GM23338 (cell line): ENCODE results near the gene CCNL1. TPM values are rescaled to one million over a fixed set of nuclear protein-coding genes. Genes with fewer than 3 reads are reported as not detected.

Experiments used
- ATAC-seq: fragments of 200-7000 bp; cut with Tn5 transposase; 3 replicates; pipeline ENCODE4 v1.9.1; 2020
- DNase-seq: peaks from one replicate; pipeline ENCODE4 v3.0.0-alpha.2; 2015; ENCODE audit warnings: low spot score
- H2AFZ ChIP-seq: fragments of 200-600 bp; sonication (generic); 2 replicates; pipeline ENCODE4 v1.8.0; 2016; ENCODE audit warnings: antibody characterized with exemption, mild to moderate bottlenecking, moderate library complexity
- H3F3A ChIP-seq: fragments of 200-600 bp; sonication (generic); replicated peaks from 2 replicates; pipeline ENCODE4 v1.8.0; 2017; ENCODE audit warnings: antibody characterized with exemption, mixed run types, low read depth
- H3K27ac ChIP-seq: fragments of 200-600 bp; sonication (generic); 2 replicates; pipeline ENCODE4 v1.6.1; 2016; ENCODE audit warnings: low read depth
- H3K27me3 ChIP-seq: fragments of 200-600 bp; sonication (generic); 2 replicates; pipeline ENCODE4 v1.8.0; 2016; ENCODE audit warnings: mild to moderate bottlenecking, mixed run types, moderate library complexity; ENCODE audit not compliant: insufficient read depth
- H3K36me3 ChIP-seq: fragments of 200-600 bp; sonication (generic); 2 replicates; pipeline ENCODE4 v1.8.0; 2016; ENCODE audit warnings: mild to moderate bottlenecking; ENCODE audit not compliant: insufficient read depth
- H3K4me1 ChIP-seq: fragments of 200-600 bp; sonication (generic); 2 replicates; pipeline ENCODE4 v1.8.0; 2016; ENCODE audit warnings: mild to moderate bottlenecking, moderate library complexity; ENCODE audit not compliant: insufficient read depth
- H3K4me2 ChIP-seq: fragments of 200-600 bp; sonication (generic); 2 replicates; pipeline ENCODE4 v1.7.1; 2017; ENCODE audit warnings: mixed run types
- H3K4me3 ChIP-seq: fragments of 200-600 bp; sonication (generic); 2 replicates; pipeline ENCODE4 v1.6.1; 2016; ENCODE audit warnings: mixed run types
- H3K79me2 ChIP-seq: fragments of 200-600 bp; sonication (generic); replicated peaks from 2 replicates; pipeline ENCODE4 v1.8.0; 2017; ENCODE audit warnings: mild to moderate bottlenecking; ENCODE audit not compliant: insufficient read depth
- H3K9me2 ChIP-seq: fragments of 200-600 bp; sonication (generic); 2 replicates; pipeline ENCODE4 v1.8.0; 2017; ENCODE audit not compliant: insufficient read depth
- H4K20me1 ChIP-seq: fragments of 200-600 bp; sonication (generic); replicated peaks from 2 replicates; pipeline ENCODE4 v1.8.0; 2017; ENCODE audit warnings: mild to moderate bottlenecking; ENCODE audit not compliant: insufficient read depth
- H3K27ac Mint-ChIP-seq: 2 replicates; pipeline ENCODE4 v1.8.0; 2020; ENCODE audit warnings: inconsistent platforms, mild to moderate bottlenecking, moderate library complexity, mixed read lengths
- H3K27me3 Mint-ChIP-seq: 3 replicates; pipeline ENCODE4 v1.8.0; 2022; ENCODE audit warnings: low read depth, mild to moderate bottlenecking, moderate library complexity, mixed read lengths, inconsistent platforms; ENCODE audit not compliant: insufficient read depth, poor library complexity
- H3K36me3 Mint-ChIP-seq: 3 replicates; pipeline ENCODE4 v1.8.0; 2021; ENCODE audit warnings: low read depth, mild to moderate bottlenecking, inconsistent platforms, moderate library complexity, mixed read lengths
- H3K4me1 Mint-ChIP-seq: 3 replicates; pipeline ENCODE4 v1.8.0; 2020; ENCODE audit warnings: mild to moderate bottlenecking, inconsistent platforms, mixed read lengths
- H3K4me3 Mint-ChIP-seq: 3 replicates; pipeline ENCODE4 v1.8.0; 2021; ENCODE audit warnings: moderate library complexity, mild to moderate bottlenecking, inconsistent platforms, mixed read lengths
- H3K9me3 Mint-ChIP-seq: 3 replicates; pipeline ENCODE4 v1.8.0; 2020; ENCODE audit warnings: moderate library complexity, mild to moderate bottlenecking, inconsistent platforms, mixed read lengths
- CREB1 ChIP-seq: fragments of 250-450 bp; sonication (Bioruptor Pico); IDR thresholded peaks from 2 replicates; pipeline ENCODE4 v1.5.0; 2020; ENCODE audit warnings: low read depth, mild to moderate bottlenecking, moderate library complexity
- EZH2 ChIP-seq: fragments of 200-600 bp; sonication (generic); IDR thresholded peaks from one replicate; pipeline ENCODE4 v1.8.0; 2017; ENCODE audit warnings: antibody characterized with exemption, mild to moderate bottlenecking, low read depth; ENCODE audit not compliant: unreplicated experiment
- EZH2phosphoT487 ChIP-seq: fragments of 200-600 bp; sonication (generic); IDR thresholded peaks from one replicate; pipeline ENCODE4 v1.8.1; 2018; ENCODE audit warnings: antibody characterized with exemption; ENCODE audit not compliant: unreplicated experiment
- JUNB ChIP-seq: IDR thresholded peaks from one replicate; pipeline ENCODE4 v1.6.1; 2016; ENCODE audit warnings: antibody characterized with exemption; ENCODE audit not compliant: unreplicated experiment
- NANOG ChIP-seq: IDR thresholded peaks from 2 replicates; pipeline ENCODE4 v1.6.1; 2016; ENCODE audit warnings: antibody characterized with exemption, borderline replicate concordance
- POLR2AphosphoS5 ChIP-seq: IDR thresholded peaks from 2 replicates; pipeline ENCODE4 v1.6.1; 2016; ENCODE audit warnings: antibody characterized with exemption, low read depth
- STAT1 ChIP-seq: IDR thresholded peaks from one replicate; pipeline ENCODE4 v1.6.1; 2016; ENCODE audit warnings: antibody characterized with exemption; ENCODE audit not compliant: unreplicated experiment
- ZNF114 ChIP-seq: fragments of 250-450 bp; sonication (Bioruptor Pico); IDR thresholded peaks from 2 replicates; pipeline ENCODE4 v1.5.0; 2020; ENCODE audit warnings: mild to moderate bottlenecking, moderate library complexity
- ZNF331 ChIP-seq: fragments of 250-450 bp; sonication (Bioruptor Pico); IDR thresholded peaks from 2 replicates; pipeline ENCODE4 v1.5.0; 2020; ENCODE audit warnings: low read depth, mild to moderate bottlenecking, moderate library complexity
- polyA plus RNA-seq: library from polyadenylated mRNA; unstranded; fragments of >200 nt; fragmentation: Nextera tagmentation; extraction: Ambion mirVana; gene quantifications from 2 replicates; pipeline ENCODE4 v1.2.1, GENCODE V29; 2016
- total RNA-seq: library from RNA; depleted of rRNA; stranded (reverse); fragments of >200 nt; shearing (Covaris generic); gene quantifications from 2 replicates; pipeline ENCODE4 v1.2.3, GENCODE V29; 2014
- TF ChIP-seq, protein P1 (sequence below), 2 experiments: fragments of 200-600 bp in 1 of 2; sonication (generic) in 1 of 2; conservative IDR thresholded peaks; 2 replicates each; pipeline versions ENCODE4 v1.5.1 to v1.6.1; 2016 to 2017; ENCODE audit warnings: antibody characterized with exemption in 2 of 2, low read depth in 2 of 2, mild to moderate bottlenecking in 2 of 2, moderate library complexity in 1 of 2
- TF ChIP-seq, protein P2 (sequence below): IDR thresholded peaks from one replicate; pipeline ENCODE4 v1.6.1; 2018; ENCODE audit warnings: antibody characterized with exemption; ENCODE audit not compliant: unreplicated experiment
- TF ChIP-seq, protein P3 (sequence below): fragments of 250-450 bp; sonication (Bioruptor Pico); IDR thresholded peaks from 2 replicates; pipeline ENCODE4 v1.5.0; 2020; ENCODE audit warnings: mild to moderate bottlenecking, moderate library complexity
- TF ChIP-seq, protein P4 (sequence below): IDR thresholded peaks from 2 replicates; pipeline ENCODE4 v1.6.1; 2016; ENCODE audit warnings: antibody characterized with exemption

The CCNL1 gene
- total and polyA plus RNA-seq, 2 experiments from 2014 or later = 108 to 134 TPM

DNA sequence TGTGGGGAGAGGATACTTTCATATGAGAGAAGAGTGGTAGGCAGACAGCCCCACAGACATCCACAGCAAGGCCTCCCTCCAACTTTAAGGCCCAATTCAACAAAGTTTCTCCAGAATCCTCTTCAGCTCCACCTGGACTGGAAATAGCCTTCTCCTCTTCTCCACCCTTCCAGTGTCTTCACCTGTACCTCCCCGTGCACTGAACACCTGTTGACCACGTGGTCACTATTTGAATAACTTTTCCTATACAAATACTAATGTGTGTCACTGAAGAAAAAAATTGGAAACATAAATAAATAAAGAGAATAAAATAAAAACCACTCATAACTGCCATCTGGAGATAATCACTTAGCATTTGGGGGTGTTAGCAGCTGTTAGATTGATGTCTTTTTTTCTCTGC is 52.9 kb downstream of the CCNL1 start:
- Histone ChIP-seq H2AFZ (peak overlapping the region; percentile 78; the same call in 1 of the 2 replicates), H3K4me3 (no peak overlapping the region), H3K36me3 (no peaks in the 10 kb centered on the region), H3K27me3 (no peaks in the 10 kb centered on the region), H4K20me1 (no peaks in the 10 kb centered on the region), H3K4me1 (peaks cover 9% of the 10 kb centered on the region), H3K4me2 (no peak overlapping the region), H3K79me2 (no peaks in the 10 kb centered on the region), H3K27ac (no peak overlapping the region), H3F3A (no peaks in the 10 kb centered on the region), H3K9me2 (no peaks in the 10 kb centered on the region)
- no peak overlapping the region for H3K27ac Mint-ChIP-seq
- no peaks in the 10 kb centered on the region for H3K36me3 Mint-ChIP-seq
- H3K4me1 Mint-ChIP-seq = peaks cover 27% of the 10 kb centered on the region
- DNase-seq (no peak), ATAC-seq (no peak)
- no peaks in the 10 kb centered on the region for H3K9me3 Mint-ChIP-seq
- H3K4me3 Mint-ChIP-seq = no peak overlapping the region
- peaks cover 1% of the 10 kb centered on the region for H3K27me3 Mint-ChIP-seq
- no peak for TF ChIP-seq EZH2
- no peak for TF ChIP-seq CREB1 (CRISPR knock-in tag)
- no peak for TF ChIP-seq STAT1
- no peak for TF ChIP-seq ZNF114
- TF ChIP-seq, protein P1, sequence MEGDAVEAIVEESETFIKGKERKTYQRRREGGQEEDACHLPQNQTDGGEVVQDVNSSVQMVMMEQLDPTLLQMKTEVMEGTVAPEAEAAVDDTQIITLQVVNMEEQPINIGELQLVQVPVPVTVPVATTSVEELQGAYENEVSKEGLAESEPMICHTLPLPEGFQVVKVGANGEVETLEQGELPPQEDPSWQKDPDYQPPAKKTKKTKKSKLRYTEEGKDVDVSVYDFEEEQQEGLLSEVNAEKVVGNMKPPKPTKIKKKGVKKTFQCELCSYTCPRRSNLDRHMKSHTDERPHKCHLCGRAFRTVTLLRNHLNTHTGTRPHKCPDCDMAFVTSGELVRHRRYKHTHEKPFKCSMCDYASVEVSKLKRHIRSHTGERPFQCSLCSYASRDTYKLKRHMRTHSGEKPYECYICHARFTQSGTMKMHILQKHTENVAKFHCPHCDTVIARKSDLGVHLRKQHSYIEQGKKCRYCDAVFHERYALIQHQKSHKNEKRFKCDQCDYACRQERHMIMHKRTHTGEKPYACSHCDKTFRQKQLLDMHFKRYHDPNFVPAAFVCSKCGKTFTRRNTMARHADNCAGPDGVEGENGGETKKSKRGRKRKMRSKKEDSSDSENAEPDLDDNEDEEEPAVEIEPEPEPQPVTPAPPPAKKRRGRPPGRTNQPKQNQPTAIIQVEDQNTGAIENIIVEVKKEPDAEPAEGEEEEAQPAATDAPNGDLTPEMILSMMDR (conservative IDR thresholded peaks at IDR 0.05; ENCODE audit: low read depth in 2 of 2) = no peak
- TF ChIP-seq, protein P2, sequence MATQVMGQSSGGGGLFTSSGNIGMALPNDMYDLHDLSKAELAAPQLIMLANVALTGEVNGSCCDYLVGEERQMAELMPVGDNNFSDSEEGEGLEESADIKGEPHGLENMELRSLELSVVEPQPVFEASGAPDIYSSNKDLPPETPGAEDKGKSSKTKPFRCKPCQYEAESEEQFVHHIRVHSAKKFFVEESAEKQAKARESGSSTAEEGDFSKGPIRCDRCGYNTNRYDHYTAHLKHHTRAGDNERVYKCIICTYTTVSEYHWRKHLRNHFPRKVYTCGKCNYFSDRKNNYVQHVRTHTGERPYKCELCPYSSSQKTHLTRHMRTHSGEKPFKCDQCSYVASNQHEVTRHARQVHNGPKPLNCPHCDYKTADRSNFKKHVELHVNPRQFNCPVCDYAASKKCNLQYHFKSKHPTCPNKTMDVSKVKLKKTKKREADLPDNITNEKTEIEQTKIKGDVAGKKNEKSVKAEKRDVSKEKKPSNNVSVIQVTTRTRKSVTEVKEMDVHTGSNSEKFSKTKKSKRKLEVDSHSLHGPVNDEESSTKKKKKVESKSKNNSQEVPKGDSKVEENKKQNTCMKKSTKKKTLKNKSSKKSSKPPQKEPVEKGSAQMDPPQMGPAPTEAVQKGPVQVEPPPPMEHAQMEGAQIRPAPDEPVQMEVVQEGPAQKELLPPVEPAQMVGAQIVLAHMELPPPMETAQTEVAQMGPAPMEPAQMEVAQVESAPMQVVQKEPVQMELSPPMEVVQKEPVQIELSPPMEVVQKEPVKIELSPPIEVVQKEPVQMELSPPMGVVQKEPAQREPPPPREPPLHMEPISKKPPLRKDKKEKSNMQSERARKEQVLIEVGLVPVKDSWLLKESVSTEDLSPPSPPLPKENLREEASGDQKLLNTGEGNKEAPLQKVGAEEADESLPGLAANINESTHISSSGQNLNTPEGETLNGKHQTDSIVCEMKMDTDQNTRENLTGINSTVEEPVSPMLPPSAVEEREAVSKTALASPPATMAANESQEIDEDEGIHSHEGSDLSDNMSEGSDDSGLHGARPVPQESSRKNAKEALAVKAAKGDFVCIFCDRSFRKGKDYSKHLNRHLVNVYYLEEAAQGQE = no peak
- no peak for TF ChIP-seq JUNB
- no peak for TF ChIP-seq POLR2AphosphoS5
- TF ChIP-seq, protein P3, sequence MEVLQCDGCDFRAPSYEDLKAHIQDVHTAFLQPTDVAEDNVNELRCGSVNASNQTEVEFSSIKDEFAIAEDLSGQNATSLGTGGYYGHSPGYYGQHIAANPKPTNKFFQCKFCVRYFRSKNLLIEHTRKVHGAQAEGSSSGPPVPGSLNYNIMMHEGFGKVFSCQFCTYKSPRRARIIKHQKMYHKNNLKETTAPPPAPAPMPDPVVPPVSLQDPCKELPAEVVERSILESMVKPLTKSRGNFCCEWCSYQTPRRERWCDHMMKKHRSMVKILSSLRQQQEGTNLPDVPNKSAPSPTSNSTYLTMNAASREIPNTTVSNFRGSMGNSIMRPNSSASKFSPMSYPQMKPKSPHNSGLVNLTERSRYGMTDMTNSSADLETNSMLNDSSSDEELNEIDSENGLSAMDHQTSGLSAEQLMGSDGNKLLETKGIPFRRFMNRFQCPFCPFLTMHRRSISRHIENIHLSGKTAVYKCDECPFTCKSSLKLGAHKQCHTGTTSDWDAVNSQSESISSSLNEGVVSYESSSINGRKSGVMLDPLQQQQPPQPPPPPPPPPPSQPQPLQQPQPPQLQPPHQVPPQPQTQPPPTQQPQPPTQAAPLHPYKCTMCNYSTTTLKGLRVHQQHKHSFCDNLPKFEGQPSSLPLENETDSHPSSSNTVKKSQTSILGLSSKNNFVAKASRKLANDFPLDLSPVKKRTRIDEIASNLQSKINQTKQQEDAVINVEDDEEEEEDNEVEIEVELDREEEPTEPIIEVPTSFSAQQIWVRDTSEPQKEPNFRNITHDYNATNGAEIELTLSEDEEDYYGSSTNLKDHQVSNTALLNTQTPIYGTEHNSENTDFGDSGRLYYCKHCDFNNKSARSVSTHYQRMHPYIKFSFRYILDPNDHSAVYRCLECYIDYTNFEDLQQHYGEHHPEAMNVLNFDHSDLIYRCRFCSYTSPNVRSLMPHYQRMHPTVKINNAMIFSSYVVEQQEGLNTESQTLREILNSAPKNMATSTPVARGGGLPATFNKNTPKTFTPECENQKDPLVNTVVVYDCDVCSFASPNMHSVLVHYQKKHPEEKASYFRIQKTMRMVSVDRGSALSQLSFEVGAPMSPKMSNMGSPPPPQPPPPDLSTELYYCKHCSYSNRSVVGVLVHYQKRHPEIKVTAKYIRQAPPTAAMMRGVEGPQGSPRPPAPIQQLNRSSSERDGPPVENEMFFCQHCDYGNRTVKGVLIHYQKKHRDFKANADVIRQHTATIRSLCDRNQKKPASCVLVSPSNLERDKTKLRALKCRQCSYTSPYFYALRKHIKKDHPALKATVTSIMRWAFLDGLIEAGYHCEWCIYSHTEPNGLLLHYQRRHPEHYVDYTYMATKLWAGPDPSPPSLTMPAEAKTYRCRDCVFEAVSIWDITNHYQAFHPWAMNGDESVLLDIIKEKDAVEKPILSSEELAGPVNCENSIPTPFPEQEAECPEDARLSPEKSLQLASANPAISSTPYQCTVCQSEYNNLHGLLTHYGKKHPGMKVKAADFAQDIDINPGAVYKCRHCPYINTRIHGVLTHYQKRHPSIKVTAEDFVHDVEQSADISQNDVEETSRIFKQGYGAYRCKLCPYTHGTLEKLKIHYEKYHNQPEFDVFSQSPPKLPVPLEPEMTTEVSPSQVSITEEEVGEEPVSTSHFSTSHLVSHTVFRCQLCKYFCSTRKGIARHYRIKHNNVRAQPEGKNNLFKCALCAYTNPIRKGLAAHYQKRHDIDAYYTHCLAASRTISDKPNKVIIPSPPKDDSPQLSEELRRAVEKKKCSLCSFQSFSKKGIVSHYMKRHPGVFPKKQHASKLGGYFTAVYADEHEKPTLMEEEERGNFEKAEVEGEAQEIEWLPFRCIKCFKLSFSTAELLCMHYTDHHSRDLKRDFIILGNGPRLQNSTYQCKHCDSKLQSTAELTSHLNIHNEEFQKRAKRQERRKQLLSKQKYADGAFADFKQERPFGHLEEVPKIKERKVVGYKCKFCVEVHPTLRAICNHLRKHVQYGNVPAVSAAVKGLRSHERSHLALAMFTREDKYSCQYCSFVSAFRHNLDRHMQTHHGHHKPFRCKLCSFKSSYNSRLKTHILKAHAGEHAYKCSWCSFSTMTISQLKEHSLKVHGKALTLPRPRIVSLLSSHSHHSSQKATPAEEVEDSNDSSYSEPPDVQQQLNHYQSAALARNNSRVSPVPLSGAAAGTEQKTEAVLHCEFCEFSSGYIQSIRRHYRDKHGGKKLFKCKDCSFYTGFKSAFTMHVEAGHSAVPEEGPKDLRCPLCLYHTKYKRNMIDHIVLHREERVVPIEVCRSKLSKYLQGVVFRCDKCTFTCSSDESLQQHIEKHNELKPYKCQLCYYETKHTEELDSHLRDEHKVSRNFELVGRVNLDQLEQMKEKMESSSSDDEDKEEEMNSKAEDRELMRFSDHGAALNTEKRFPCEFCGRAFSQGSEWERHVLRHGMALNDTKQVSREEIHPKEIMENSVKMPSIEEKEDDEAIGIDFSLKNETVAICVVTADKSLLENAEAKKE = no peak
- TF ChIP-seq EZH2phosphoT487 = no peak
- TF ChIP-seq NANOG = no peak
- TF ChIP-seq, protein P4, sequence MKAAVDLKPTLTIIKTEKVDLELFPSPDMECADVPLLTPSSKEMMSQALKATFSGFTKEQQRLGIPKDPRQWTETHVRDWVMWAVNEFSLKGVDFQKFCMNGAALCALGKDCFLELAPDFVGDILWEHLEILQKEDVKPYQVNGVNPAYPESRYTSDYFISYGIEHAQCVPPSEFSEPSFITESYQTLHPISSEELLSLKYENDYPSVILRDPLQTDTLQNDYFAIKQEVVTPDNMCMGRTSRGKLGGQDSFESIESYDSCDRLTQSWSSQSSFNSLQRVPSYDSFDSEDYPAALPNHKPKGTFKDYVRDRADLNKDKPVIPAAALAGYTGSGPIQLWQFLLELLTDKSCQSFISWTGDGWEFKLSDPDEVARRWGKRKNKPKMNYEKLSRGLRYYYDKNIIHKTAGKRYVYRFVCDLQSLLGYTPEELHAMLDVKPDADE = no peak
- TF ChIP-seq ZNF331 (CRISPR knock-in tag) = no peak
